ENCODE results near the gene DHX9. TPM values are rescaled to one million over a fixed set of nuclear protein-coding genes. Genes with fewer than 3 reads are reported as not detected.

The DHX9 gene
- 132 and 134 TPM in 2 replicates for total RNA-seq

GRCh38 chr1:182839209-182840066 lies at the start of gene DHX9:
DHX9 (plus strand) TSS chr1:182839347; CDS start chr1:182842567, 3,220 bp downstream.

Other genes starting within 250 kb of the DHX9 start
- 0.07 TPM in 1 of 2 replicates, not detected in the other for gene RGS16, start 235.0 kb upstream of the DHX9 start, total RNA-seq
- not detected in 2 replicates for gene RGS8, start 154.8 kb upstream of the DHX9 start, total RNA-seq
- 1.1 and 1.4 TPM in 2 replicates for gene NPL, start 49.6 kb upstream of the DHX9 start, total RNA-seq
- gene SHCBP1L, start 113.8 kb downstream of the DHX9 start, total RNA-seq: not detected in 2 replicates
- gene LAMC1, start 184.1 kb downstream of the DHX9 start, total RNA-seq: 298 and 383 TPM in 2 replicates

Measured in mammary microvascular endothelial cell (primary cell).